Natural killer cell (primary cell): Measurements from ENCODE around the gene TMEM61. TPM values are rescaled to one million over a fixed set of nuclear protein-coding genes. Genes with fewer than 3 reads are reported as not detected.
"Not testable (repeated sequence)": the region's sequence is repeated elsewhere in the genome, so short reads cannot be mapped to it uniquely, and the experiment has no call there.

Experiments
- ATAC-seq, 3 donors: fragments of 150-1000 bp in 2 of 3; fragments of 200-7000 bp in 1 of 3; cut with Tn5 transposase; 1 replicate in 1 of 3; 2 replicates in 2 of 3; pipeline ENCODE4 v1.10.0; 2021; ENCODE audit warnings: mild to moderate bottlenecking in 2 of 3, moderate library complexity in 2 of 3
- DNase-seq, 2 donors: peaks; one replicate each; pipeline versions ENCODE4 v3.0.0 to v3.0.0-alpha.2; 2013 to 2021; ENCODE audit warnings: mixed read lengths in 1 of 2
- H3K27ac ChIP-seq: one replicate; pipeline ENCODE4 v1.5.1; 2013; ENCODE audit warnings: mild to moderate bottlenecking, low read length
- H3K27me3 ChIP-seq: one replicate; pipeline ENCODE4 v1.6.1; 2013; ENCODE audit warnings: low read length; ENCODE audit not compliant: control insufficient read depth, insufficient read depth
- H3K36me3 ChIP-seq: one replicate; pipeline ENCODE4 v1.6.1; 2013; ENCODE audit warnings: low read length; ENCODE audit not compliant: control insufficient read depth, insufficient read depth
- H3K4me1 ChIP-seq: one replicate; pipeline ENCODE4 v1.6.1; 2013; ENCODE audit warnings: low read length; ENCODE audit not compliant: control insufficient read depth, insufficient read depth
- H3K4me3 ChIP-seq: one replicate; pipeline ENCODE4 v1.5.1; 2013; ENCODE audit warnings: low read length
- H3K9me3 ChIP-seq: one replicate; pipeline ENCODE4 v1.6.1; 2013; ENCODE audit warnings: low read length; ENCODE audit not compliant: control insufficient read depth, insufficient read depth
- H3K27ac Mint-ChIP-seq, 2 donors: one replicate each; pipeline ENCODE4 v1.8.0; 2022; ENCODE audit warnings: mild to moderate bottlenecking in 2 of 2, mixed read lengths in 2 of 2, moderate library complexity in 1 of 2
- H3K27me3 Mint-ChIP-seq, 2 donors: one replicate each; pipeline ENCODE4 v1.8.0; 2022; ENCODE audit warnings: low read depth in 2 of 2, mixed read lengths in 2 of 2
- H3K36me3 Mint-ChIP-seq: one replicate; pipeline ENCODE4 v1.8.0; 2022; ENCODE audit warnings: mixed read lengths
- H3K4me1 Mint-ChIP-seq, 2 donors: one replicate each; pipeline ENCODE4 v1.8.0; 2022; ENCODE audit warnings: mixed read lengths in 2 of 2
- H3K4me3 Mint-ChIP-seq: one replicate; pipeline ENCODE4 v1.8.0; 2022; ENCODE audit warnings: mild to moderate bottlenecking, moderate library complexity, mixed read lengths
- H3K9me3 Mint-ChIP-seq, 2 donors: one replicate each; pipeline ENCODE4 v1.8.0; 2022; ENCODE audit warnings: mixed read lengths in 2 of 2
- WGBS: methylation state at CpG from one replicate; pipeline ENCODE4 v1.1.7; 2013; ENCODE audit warnings: missing lambda C conversion rate; ENCODE audit not compliant: insufficient coverage; 5-methylcytosine and 5-hydroxymethylcytosine counted together
- intact Hi-C: fragments of 100-400 bp; cut with micrococcal nuclease; formaldehyde crosslinking; loops from one replicate; pipeline ENCODE4 v1.14.2; 2022
- total RNA-seq, 4 donors: library from RNA; stranded (reverse); fragments of 120-200 nt in 1 of 4; gene quantifications; one replicate each; pipeline versions ENCODE4 v1.2.3 to v1.2.4, GENCODE V29; 2013 to 2022
- TF ChIP-seq, protein P1 (sequence below): fragments of 200-600 bp; IDR thresholded peaks from one replicate; pipeline ENCODE4 v1.8.0; 2022; ENCODE audit warnings: antibody characterized with exemption

TMEM61 gene
- total RNA-seq, 3 donors from 2014 or later (not counting 1 experiment from before 2014, with no cell fraction given), result not detected

DNA sequence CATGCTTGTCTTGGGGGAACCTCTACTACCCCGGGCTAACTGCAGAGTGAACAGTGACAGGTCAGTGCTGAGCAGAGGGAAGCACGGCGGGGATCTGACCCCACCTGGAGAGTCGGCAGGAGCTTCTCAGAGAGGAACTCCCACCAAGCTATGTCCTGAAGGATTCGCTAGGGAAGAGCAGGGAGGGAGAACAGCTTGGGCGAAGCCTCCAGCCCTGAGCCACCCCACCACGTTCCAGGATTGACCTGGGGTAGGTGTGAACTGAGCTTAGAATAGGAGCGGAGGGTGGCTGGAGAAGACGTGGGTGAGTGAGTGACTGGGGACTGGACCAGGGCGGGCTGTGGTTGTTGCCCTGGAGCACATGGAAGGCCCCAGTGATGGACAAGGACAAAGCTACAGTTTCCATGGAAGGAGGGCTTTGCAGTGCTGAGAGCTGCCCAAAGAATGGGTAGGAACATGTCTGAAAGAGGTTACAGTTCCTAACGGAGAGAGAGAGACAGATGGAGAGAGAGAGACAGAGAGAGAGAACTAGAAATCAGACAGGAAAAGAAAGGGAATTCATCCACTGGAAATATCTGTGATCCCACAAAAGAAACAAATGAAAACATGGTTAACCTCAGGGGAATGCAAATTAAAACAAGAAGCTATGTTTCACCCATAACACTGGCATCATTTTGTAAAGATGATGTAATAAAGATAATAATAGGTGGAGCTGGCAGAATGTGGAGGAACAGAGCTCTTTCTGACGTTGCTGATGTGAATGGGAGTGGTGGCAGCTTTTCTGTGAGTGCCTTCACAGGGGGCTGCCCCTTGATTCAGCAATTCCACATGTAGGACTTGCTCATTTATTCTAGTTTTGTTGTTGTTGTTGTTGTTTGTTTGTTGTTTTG, 35.5 kb downstream of the TMEM61 start:
- intact Hi-C loops, result no loop called here
- Histone ChIP-seq H3K27ac (no peak overlapping the region), H3K9me3 (no peaks in the 10 kb centered on the region), H3K27me3 (no peaks in the 10 kb centered on the region), H3K4me3 (no peak overlapping the region), H3K4me1 (no peaks in the 10 kb centered on the region), H3K36me3 (no peaks in the 10 kb centered on the region)
- DNase-seq, result no peak
- Mint-ChIP-seq H3K36me3 (no peaks in the 10 kb centered on the region), H3K4me1 (no peaks in the 10 kb centered on the region), H3K9me3 (no peaks in the 10 kb centered on the region), H3K4me3 (no peak overlapping the region), H3K27ac (no peak overlapping the region), H3K27me3 (peaks cover 23 to 29% of the 10 kb centered on the region in 2 donors)
- TF ChIP-seq, protein P1, sequence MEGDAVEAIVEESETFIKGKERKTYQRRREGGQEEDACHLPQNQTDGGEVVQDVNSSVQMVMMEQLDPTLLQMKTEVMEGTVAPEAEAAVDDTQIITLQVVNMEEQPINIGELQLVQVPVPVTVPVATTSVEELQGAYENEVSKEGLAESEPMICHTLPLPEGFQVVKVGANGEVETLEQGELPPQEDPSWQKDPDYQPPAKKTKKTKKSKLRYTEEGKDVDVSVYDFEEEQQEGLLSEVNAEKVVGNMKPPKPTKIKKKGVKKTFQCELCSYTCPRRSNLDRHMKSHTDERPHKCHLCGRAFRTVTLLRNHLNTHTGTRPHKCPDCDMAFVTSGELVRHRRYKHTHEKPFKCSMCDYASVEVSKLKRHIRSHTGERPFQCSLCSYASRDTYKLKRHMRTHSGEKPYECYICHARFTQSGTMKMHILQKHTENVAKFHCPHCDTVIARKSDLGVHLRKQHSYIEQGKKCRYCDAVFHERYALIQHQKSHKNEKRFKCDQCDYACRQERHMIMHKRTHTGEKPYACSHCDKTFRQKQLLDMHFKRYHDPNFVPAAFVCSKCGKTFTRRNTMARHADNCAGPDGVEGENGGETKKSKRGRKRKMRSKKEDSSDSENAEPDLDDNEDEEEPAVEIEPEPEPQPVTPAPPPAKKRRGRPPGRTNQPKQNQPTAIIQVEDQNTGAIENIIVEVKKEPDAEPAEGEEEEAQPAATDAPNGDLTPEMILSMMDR, result no peak
- ATAC-seq, result no peak
- WGBS, result 73% methylated on average over 12 of the region's 12 CpGs

DNA sequence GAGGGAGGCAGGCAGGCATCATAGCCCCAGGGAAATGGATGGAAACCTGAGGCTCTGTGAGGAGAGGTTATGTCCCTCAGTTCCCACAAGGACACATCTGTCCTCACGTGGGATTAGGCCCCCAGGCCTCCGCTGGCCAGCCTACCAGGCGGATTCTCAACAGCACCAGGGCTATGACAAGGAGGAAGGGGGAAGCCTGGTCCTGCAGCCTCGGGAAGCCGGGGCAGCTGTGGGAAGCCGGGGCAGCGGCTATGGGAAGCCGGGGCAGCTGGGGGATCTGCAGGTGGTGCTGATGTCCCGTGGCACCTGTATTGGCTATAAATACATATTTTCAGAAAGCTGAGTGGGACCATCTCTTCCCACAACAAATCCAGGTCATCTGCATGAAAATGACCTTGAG, 38.0 kb downstream of the TMEM61 start:
- ATAC-seq, result no peak
- H3K27ac Mint-ChIP-seq, result no peak overlapping the region
- WGBS, result 85% methylated on average over 9 of the region's 9 CpGs
- TF ChIP-seq, protein P1, result no peak
- H3K4me1 ChIP-seq, result no peaks in the 10 kb centered on the region
- no peak overlapping the region for H3K27ac ChIP-seq
- H3K4me1 Mint-ChIP-seq, result no peaks in the 10 kb centered on the region
- H3K9me3 Mint-ChIP-seq, result no peaks in the 10 kb centered on the region
- no peaks in the 10 kb centered on the region for H3K27me3 ChIP-seq
- intact Hi-C loops, result no loop called here
- H3K9me3 ChIP-seq, result no peaks in the 10 kb centered on the region
- no peak for DNase-seq
- peaks cover 21 to 23% of the 10 kb centered on the region in 2 donors for H3K27me3 Mint-ChIP-seq
- H3K4me3 ChIP-seq, result no peak overlapping the region
- H3K4me3 Mint-ChIP-seq, result no peak overlapping the region
- H3K36me3 ChIP-seq, result no peaks in the 10 kb centered on the region
- no peaks in the 10 kb centered on the region for H3K36me3 Mint-ChIP-seq

DNA sequence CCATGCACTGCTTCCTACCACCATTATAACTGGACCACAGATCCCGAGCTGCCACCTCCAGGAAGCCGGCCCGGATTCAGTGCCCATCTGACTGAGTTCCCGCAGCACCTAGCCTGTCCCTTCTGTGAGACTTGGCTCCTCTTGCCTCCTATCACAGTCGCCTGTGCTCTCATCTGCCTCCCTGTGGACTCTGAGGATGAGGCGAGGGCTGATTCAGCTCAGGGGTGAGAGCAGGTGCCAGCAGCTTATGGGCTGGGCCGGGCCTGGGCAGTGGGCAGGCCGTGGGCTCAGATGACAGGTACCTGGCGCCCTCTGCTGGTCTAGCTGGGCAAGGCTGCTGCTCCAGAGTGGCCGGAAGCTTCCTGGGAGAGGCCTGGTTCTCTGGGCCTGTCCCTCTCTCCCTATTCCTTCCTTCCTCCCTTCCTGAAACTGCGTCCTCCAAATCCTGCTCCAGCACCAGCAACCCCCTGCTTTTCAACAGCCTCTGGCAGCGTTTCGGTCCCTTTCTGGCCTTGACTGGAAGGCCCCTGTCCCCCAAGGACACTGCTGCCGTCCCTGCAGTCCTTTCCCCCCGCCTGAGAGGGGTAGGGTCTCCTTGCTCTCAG, 41.6 kb downstream of the TMEM61 start:
- Histone ChIP-seq H3K27me3 (no peaks in the 10 kb centered on the region), H3K9me3 (no peaks in the 10 kb centered on the region), H3K4me3 (no peak overlapping the region), H3K4me1 (no peaks in the 10 kb centered on the region), H3K27ac (no peak overlapping the region), H3K36me3 (no peaks in the 10 kb centered on the region)
- Mint-ChIP-seq H3K9me3 (no peaks in the 10 kb centered on the region), H3K36me3 (no peaks in the 10 kb centered on the region), H3K27ac (no peak overlapping the region), H3K4me3 (no peak overlapping the region), H3K27me3 (peaks cover 4 to 11% of the 10 kb centered on the region in 2 donors), H3K4me1 (peaks cover 5 to 11% of the 10 kb centered on the region in 2 donors)
- intact Hi-C loops, result loop anchor here (2.0 kb wide), 1 partner anchor 77 kb away; no protein-coding TSS in a partner anchor
- ATAC-seq (peak; percentile 89 to 100 (median 92)), DNase-seq (peak; percentile 58 to 73)
- WGBS, result 62% methylated on average over 15 of the region's 15 CpGs
- TF ChIP-seq, protein P1, result peak; percentile 68

DNA sequence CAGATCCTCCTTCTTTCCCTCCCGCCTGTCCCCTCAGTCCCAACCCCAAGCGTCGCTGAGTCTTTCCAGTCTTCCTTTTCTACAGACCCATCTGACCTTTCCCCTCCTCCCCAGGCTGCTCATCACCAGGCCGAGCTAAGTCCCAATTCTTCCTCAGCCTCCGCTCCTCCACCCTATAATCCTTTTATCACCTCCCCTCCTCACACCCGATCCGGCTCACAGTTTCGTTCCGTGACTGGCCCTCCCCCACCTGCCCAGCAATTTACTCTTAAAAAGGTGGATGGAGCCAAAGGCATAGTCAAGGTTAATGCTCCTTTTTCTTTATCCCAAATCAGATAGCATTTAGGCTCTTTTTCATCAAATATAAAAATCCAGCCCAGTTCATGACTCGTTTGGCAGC, 43.7 kb downstream of the TMEM61 start:
- H3K36me3 ChIP-seq, H3K4me1 ChIP-seq, H3K4me3 ChIP-seq, H3K4me3 Mint-ChIP-seq, ATAC-seq, H3K27me3 ChIP-seq, H3K9me3 ChIP-seq, H3K36me3 Mint-ChIP-seq, H3K9me3 Mint-ChIP-seq, H3K27ac ChIP-seq, DNase-seq, H3K27me3 Mint-ChIP-seq, intact Hi-C loops, H3K27ac Mint-ChIP-seq: not testable (repeated sequence)
- peaks cover 5 to 11% of the 10 kb centered on the region in 2 donors for H3K4me1 Mint-ChIP-seq
- WGBS, result 92% methylated on average over 9 of the region's 10 CpGs

DNA sequence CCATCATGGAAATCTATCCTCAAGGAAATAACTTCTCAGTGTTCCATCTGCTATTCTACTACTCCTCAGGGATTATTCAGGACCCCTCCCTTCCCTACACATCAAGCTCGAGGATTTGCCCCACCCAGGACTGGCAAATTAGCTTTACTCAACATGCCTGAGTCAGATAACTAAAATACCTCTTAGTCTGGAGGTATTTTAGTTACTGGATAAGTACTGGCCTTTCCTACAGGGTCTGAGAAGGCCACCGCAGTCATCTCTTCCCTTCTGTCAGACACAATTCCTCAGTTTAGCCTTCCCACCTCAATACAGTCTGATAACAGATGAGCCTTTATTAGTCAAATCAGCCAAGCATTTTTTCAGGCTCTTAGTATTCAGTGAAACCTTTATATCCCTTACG, 46.3 kb downstream of the TMEM61 start:
- WGBS, result 100% methylated on average over 1 of the region's 3 CpGs
- H3K4me3 Mint-ChIP-seq, result not testable (repeated sequence)

More for the DNA sequence above, 46.3 kb downstream of the TMEM61 start:
- ATAC-seq, H3K9me3 Mint-ChIP-seq, H3K4me1 ChIP-seq, H3K27me3 ChIP-seq, H3K27ac ChIP-seq, H3K36me3 Mint-ChIP-seq, H3K27ac Mint-ChIP-seq, intact Hi-C loops, H3K36me3 ChIP-seq, H3K27me3 Mint-ChIP-seq, H3K4me3 ChIP-seq, DNase-seq, H3K9me3 ChIP-seq: not testable (repeated sequence)
- peaks cover 5 to 11% of the 10 kb centered on the region in 2 donors for H3K4me1 Mint-ChIP-seq
